ENCODE data around the gene NPTXR. TPM values are rescaled to one million over a fixed set of nuclear protein-coding genes. Genes with fewer than 3 reads are reported as not detected.

The NPTXR gene
- total and polyA plus RNA-seq, 2 of the 4 experiments (the other 2 are of a cell fraction): 0.36 to 2.2 TPM

DNA sequence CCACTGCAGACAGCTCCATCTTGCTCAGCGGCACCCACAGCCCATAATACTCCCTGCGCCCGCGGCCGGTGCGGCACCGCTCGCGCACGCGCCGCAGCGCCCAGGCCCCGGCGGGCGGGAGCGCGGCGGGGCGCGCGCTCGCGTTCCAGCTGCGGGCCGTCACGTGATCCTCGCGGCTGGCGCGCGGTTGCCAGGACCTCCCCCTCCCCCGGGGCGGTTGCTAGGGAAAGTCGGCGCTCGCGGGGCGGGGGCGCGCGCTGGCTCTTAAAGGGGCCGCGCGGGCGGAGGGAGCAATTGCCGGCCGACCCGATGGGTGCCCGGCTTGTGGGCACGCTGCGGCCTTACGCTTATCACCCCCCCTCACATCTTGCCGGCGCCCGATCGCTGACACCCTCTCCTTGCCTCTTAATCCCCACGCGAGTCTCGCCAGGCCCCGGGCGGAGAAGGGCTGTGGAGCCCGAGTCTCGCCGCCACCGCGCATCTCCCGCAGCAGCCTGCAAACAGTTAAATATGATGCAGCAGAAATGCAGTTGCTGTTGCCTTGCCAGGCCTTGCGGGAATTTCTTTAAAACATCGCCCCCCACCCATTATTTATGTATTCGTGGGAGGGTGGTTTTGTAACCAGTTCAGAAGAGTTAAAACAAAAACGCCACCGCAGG, 28.5 kb upstream of the NPTXR start, which contains the start of gene CBX6:
Gene CBX6 (minus strand): TSS at position 45 of the 659 bp plus-strand sequence. CDS start 26 bp downstream, at position 19.
- peak within 1 kb of the TSS; percentile 95 for H2AK9ac ChIP-seq (replicated peaks; ENCODE audit: low read depth, low read length, poor library complexity)
- peak within 1 kb of the TSS; percentile 91 for H3K4ac ChIP-seq (ENCODE audit: low read depth, low read length)
- H4K5ac ChIP-seq (ENCODE audit: low read depth, low read length): peak within 1 kb of the TSS; percentile 70
- peaks cover 12% of the 10 kb centered on the region for H3K36me3 ChIP-seq (ENCODE audit: control insufficient read depth, insufficient read depth, low read length)
- H3K4me1 ChIP-seq (ENCODE audit: control insufficient read depth, insufficient read depth, low read length): no peaks in the 10 kb centered on the region
- 0% methylated on average over 11 of the region's 73 CpGs; no CpG with 5 or more reads in 1 of the 2 experiments for WGBS, 2 experiments (ENCODE audit: extremely low coverage in 2 of 2, insufficient read length in 1 of 2)
- ChIA-PET CTCF (interaction anchor here (1.4 to 4.0 kb wide), 2 partner anchors 103 to 131 kb away, joined by 3 to 28 read pairs; no protein-coding TSS in a partner anchor), POLR2A (ENCODE audit: unreplicated experiment) (no interaction called here)
- H4K8ac ChIP-seq (ENCODE audit: low read depth in 2 of 2, low read length in 2 of 2): peak within 1 kb of the TSS; percentile 93 to 94
- H3K79me1 ChIP-seq (ENCODE audit: low read depth in 1 of 2, low read length in 2 of 2): peaks cover 19 to 41% of the 10 kb centered on the region in 2 experiments
- H3K23ac ChIP-seq (ENCODE audit: low read depth, low read length): peak within 1 kb of the TSS; percentile 97
- H3K56ac ChIP-seq (ENCODE audit: extremely low read depth, insufficient read depth, low read length): peak within 1 kb of the TSS; percentile 74
- BruUV-seq (replicated peaks): no TSS peak
- H3K9ac ChIP-seq (ENCODE audit: low read depth, low read length): peak within 1 kb of the TSS; percentile 88
- H4K91ac ChIP-seq (ENCODE audit: insufficient read depth, low read depth, low read length): peak within 1 kb of the TSS; percentile 85
- H3K27ac ChIP-seq (ENCODE audit: insufficient read depth, low read length): peak within 1 kb of the TSS; percentile 95
- in situ Hi-C loops (cut with MboI; ENCODE audit: low sequenced_read_pairs): loop anchor here (25.0 kb wide), 1 partner anchor 240 kb away; no protein-coding TSS in a partner anchor
- ATAC-seq (ENCODE audit: low read depth): peak; percentile 82
- intact Hi-C loops (cut with micrococcal nuclease): loop anchor here (2.0 to 5.0 kb wide), 3 partner anchors 52 to 435 kb away; partner anchors contain the start of gene APOBEC3B
- H2BK20ac ChIP-seq (ENCODE audit: low read depth, low read length): peak within 1 kb of the TSS; percentile 62; the same call in 1 of the 2 replicates
- peak within 1 kb of the TSS; percentile 86 for H2BK5ac ChIP-seq (ENCODE audit: low read depth, low read length, poor library complexity, severe bottlenecking)
- H3K18ac ChIP-seq (ENCODE audit: low read depth, low read length): peak within 1 kb of the TSS; percentile 70
- peaks cover 4% of the 10 kb centered on the region; the same call in 1 of the 2 replicates for H3K9me1 ChIP-seq (ENCODE audit: insufficient read depth, low read length)
- no peaks in the 10 kb centered on the region for H3K27me3 ChIP-seq (ENCODE audit: control insufficient read depth, insufficient read depth, low read length)
- H2AFZ ChIP-seq (replicated peaks; ENCODE audit: low read length, poor library complexity): peak within 1 kb of the TSS; percentile 99
- peaks cover 28% of the 10 kb centered on the region for H4K20me1 ChIP-seq (ENCODE audit: insufficient read depth, low read length)
- H2AK5ac ChIP-seq (ENCODE audit: low read depth, low read length): peak within 1 kb of the TSS; percentile 91
- H3K4me3 ChIP-seq (ENCODE audit: insufficient read depth, low read depth, low read length): peak within 1 kb of the TSS; percentile 95
- H3K14ac ChIP-seq (replicated peaks; ENCODE audit: low read depth, low read length): peak within 1 kb of the TSS; percentile 89
- H3K9me3 ChIP-seq (ENCODE audit: control insufficient read depth, insufficient read depth, low read length): no peaks in the 10 kb centered on the region
- dilution Hi-C loops (cut with HindIII; ENCODE audit: low sequenced_read_pairs, unreplicated experiment): no loop called here
- peak within 1 kb of the TSS; percentile 93 for H2BK120ac ChIP-seq (ENCODE audit: low read depth, low read length)
- DNase-seq: peak; percentile 90
- H3K4me2 ChIP-seq (ENCODE audit: low read depth, low read length): peak within 1 kb of the TSS; percentile 85
- H2BK15ac ChIP-seq (ENCODE audit: low read depth, low read length): peak within 1 kb of the TSS; percentile 55; the same call in 1 of the 3 replicates
- TF ChIP-seq FOS (IDR thresholded peaks at IDR 0.05; ENCODE audit: low read depth, low read length) (no peak), MAFK (IDR thresholded peaks at IDR 0.05; ENCODE audit: low read depth, low read length) (peak; percentile 11; the same call in 1 of the 2 replicates), MAZ (IDR thresholded peaks at IDR 0.05; ENCODE audit: borderline replicate concordance, low read depth, low read length) (peak; percentile 99), NFE2L2 (IDR thresholded peaks at IDR 0.05; ENCODE audit: low read depth, low read length) (peak; percentile 82), BHLHE40 (IDR thresholded peaks at IDR 0.05; ENCODE audit: low read depth, low read length) (peak; percentile 86), CEBPB (IDR thresholded peaks at IDR 0.05; ENCODE audit: low read depth, low read length) (no peak), RFX5 (IDR thresholded peaks at IDR 0.05; ENCODE audit: low read depth, low read length) (peak; percentile 79)
- TF ChIP-seq, protein P1, sequence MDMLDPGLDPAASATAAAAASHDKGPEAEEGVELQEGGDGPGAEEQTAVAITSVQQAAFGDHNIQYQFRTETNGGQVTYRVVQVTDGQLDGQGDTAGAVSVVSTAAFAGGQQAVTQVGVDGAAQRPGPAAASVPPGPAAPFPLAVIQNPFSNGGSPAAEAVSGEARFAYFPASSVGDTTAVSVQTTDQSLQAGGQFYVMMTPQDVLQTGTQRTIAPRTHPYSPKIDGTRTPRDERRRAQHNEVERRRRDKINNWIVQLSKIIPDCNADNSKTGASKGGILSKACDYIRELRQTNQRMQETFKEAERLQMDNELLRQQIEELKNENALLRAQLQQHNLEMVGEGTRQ (IDR thresholded peaks at IDR 0.05; ENCODE audit: low read depth, low read length): peak; percentile 97
- TF ChIP-seq, protein P2, sequence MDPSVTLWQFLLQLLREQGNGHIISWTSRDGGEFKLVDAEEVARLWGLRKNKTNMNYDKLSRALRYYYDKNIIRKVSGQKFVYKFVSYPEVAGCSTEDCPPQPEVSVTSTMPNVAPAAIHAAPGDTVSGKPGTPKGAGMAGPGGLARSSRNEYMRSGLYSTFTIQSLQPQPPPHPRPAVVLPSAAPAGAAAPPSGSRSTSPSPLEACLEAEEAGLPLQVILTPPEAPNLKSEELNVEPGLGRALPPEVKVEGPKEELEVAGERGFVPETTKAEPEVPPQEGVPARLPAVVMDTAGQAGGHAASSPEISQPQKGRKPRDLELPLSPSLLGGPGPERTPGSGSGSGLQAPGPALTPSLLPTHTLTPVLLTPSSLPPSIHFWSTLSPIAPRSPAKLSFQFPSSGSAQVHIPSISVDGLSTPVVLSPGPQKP (IDR thresholded peaks at IDR 0.05; ENCODE audit: borderline replicate concordance, low read depth, low read length): no peak

All from IMR-90 (cell line).